GM13976 (cell line): ENCODE data around the gene GCM1.
A peak's percentile ranks its signal among the peaks of the same experiment; 100 is the strongest.

Experiments used
- DNase-seq: peaks from one replicate; pipeline ENCODE4 v3.0.0; 2012; ENCODE audit warnings: low spot score
- CTCF ChIP-seq: IDR thresholded peaks from 2 replicates; pipeline ENCODE4 v1.5.1; 2012; ENCODE audit warnings: borderline replicate concordance, mild to moderate bottlenecking; ENCODE audit not compliant: insufficient read depth; ENCODE audit errors: extremely low read depth, missing control alignments, control extremely low read depth
- in situ Hi-C: fragments of 300-500 bp; cut with MboI; formaldehyde crosslinking; loops from one replicate; pipeline ENCODE4 v1.12.0; 2022; ENCODE audit warnings: low sequenced_read_pairs, mixed read lengths, inconsistent platforms; ENCODE audit not compliant: unreplicated experiment

The GCM1 gene

GRCh38 chr6:53180678-53181077, 32.0 kb upstream of the GCM1 start:
- in situ Hi-C loops = no loop called here
- no peak for DNase-seq
- no peak for TF ChIP-seq CTCF

- no peak for DNase-seq
- in situ Hi-C loops = loop anchor here (10.0 kb wide), 1 partner anchor 255 kb away; no protein-coding TSS in a partner anchor
- no peak for TF ChIP-seq CTCF
Observed at GRCh38 chr6:53179961-53180651, 31.5 kb upstream of the GCM1 start.

- in situ Hi-C loops = loop anchor here (10.0 kb wide), 1 partner anchor 256 kb away; no protein-coding TSS in a partner anchor
- no peak for DNase-seq
- no peak for TF ChIP-seq CTCF
Observed at GRCh38 chr6:53178837-53179432, 30.3 kb upstream of the GCM1 start.

- DNase-seq = no peak
- in situ Hi-C loops = loop anchor here (10.0 kb wide), 1 partner anchor 260 kb away; no protein-coding TSS in a partner anchor
- TF ChIP-seq CTCF = no peak
Observed at GRCh38 chr6:53175027-53175426, 26.4 kb upstream of the GCM1 start.

GRCh38 chr6:53172468-53172803, 23.8 kb upstream of the GCM1 start:
- TF ChIP-seq CTCF = no peak
- DNase-seq = no peak
- in situ Hi-C loops = loop anchor here (5.0 to 25.0 kb wide), 3 partner anchors 262 to 490 kb away; partner anchors contain the start of gene KLHL31

- DNase-seq = peak; percentile 82
- peak; percentile 100 for TF ChIP-seq CTCF
- in situ Hi-C loops = loop anchor here (5.0 to 25.0 kb wide), 3 partner anchors 263 to 490 kb away; partner anchors contain the start of gene KLHL31
Observed at GRCh38 chr6:53171605-53172467, 23.2 kb upstream of the GCM1 start.
